ENCODE measurements around the gene LCE2C.

Gene LCE2C

DNA sequence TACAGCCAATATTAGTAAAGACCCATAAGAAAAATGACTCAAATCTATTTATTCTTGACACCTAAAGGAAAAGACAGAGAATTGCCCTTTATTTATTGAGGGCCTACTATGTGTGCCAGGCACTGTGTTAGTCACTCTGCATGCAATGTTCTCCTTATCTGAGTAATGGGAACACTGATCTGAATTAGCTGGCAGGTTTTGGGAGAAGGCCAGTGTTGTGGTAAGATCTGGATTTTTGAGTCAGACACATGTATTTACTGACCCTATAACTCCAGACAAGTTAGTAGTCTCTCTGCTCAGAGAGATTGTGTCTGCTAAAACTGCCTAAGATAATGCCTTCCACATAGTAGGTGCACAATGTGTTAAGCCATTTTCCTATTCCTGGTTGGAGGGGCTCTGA lies 50.2 kb downstream of the LCE2C start:
- no peak for DNase-seq (ENCODE audit: low spot score)

Measured in D341Med (cell line).